ENCODE data around the gene CTDSPL. TPM values are rescaled to one million over a fixed set of nuclear protein-coding genes. Genes with fewer than 3 reads are reported as not detected.

Gene CTDSPL
- total RNA-seq, 6 donors from 2014 or later: 35.6 to 78.1 (median 55.5) TPM

- no peak for ATAC-seq (ENCODE audit: low FRiP score in 2 of 2)
- no peak for DNase-seq
Measured at GRCh38 chr3:37891227-37891626, 29.5 kb downstream of the CTDSPL start.

GRCh38 chr3:37892927-37893600, 31.4 kb downstream of the CTDSPL start:
- H3K4me3 ChIP-seq: no peak overlapping the region
- TF ChIP-seq CTCF (IDR thresholded peaks at IDR 0.05) (no peak), POLR2A (IDR thresholded peaks at IDR 0.05) (no peak), POLR2AphosphoS5 (IDR thresholded peaks at IDR 0.05) (peak; percentile 82 to 84), EP300 (IDR thresholded peaks at IDR 0.05) (peak in 1 of 4 donors; percentile 13)
- peak; percentile 81 for ATAC-seq (ENCODE audit: low FRiP score in 2 of 2)
- WGBS, 2 donors: 12 to 30% methylated on average over 3 of the region's 3 CpGs
- H3K4me1 ChIP-seq: peaks cover 30 to 60% (median 54%) of the 10 kb centered on the region in 4 donors
- H3K9me3 ChIP-seq: no peaks in the 10 kb centered on the region
- H3K36me3 ChIP-seq: no peaks in the 10 kb centered on the region
- H3K27ac ChIP-seq: peak overlapping the region; percentile 31 to 82 (median 49)
- DNase-seq: peak in 1 of 2 donors; percentile 65
- H3K27me3 ChIP-seq: no peaks in the 10 kb centered on the region

More at GRCh38 chr3:37891227-37891626, 29.5 kb downstream of the CTDSPL start:
- no peak for TF ChIP-seq POLR2A (IDR thresholded peaks at IDR 0.05)
- TF ChIP-seq CTCF (IDR thresholded peaks at IDR 0.05): no peak
- no peak for TF ChIP-seq EP300 (IDR thresholded peaks at IDR 0.05)
- no peak for TF ChIP-seq POLR2AphosphoS5 (IDR thresholded peaks at IDR 0.05)
- Histone ChIP-seq H3K4me3 (no peak overlapping the region), H3K9me3 (no peaks in the 10 kb centered on the region), H3K27me3 (no peaks in the 10 kb centered on the region), H3K27ac (peak overlapping the region in 3 of 4 donors; percentile 2 to 40 (median 5)), H3K4me1 (peaks cover 44 to 58% (median 49%) of the 10 kb centered on the region in 4 donors), H3K36me3 (no peaks in the 10 kb centered on the region)
- 60% methylated on average over 3 of the region's 3 CpGs for WGBS, 2 donors

GRCh38 chr3:37896827-37897226, 35.1 kb downstream of the CTDSPL start:
- ATAC-seq (ENCODE audit: low FRiP score in 2 of 2): no peak
- Histone ChIP-seq H3K27me3 (no peaks in the 10 kb centered on the region), H3K4me3 (no peak overlapping the region), H3K4me1 (peaks cover 17 to 55% (median 46%) of the 10 kb centered on the region in 4 donors), H3K27ac (peak overlapping the region in 2 of 4 donors; percentile 5 to 41), H3K9me3 (no peaks in the 10 kb centered on the region), H3K36me3 (no peaks in the 10 kb centered on the region)
- TF ChIP-seq POLR2AphosphoS5 (IDR thresholded peaks at IDR 0.05) (no peak), POLR2A (IDR thresholded peaks at IDR 0.05) (no peak)
- peak in 1 of 2 donors; percentile 34 for DNase-seq
- 47 to 52% methylated on average over 2 of the region's 2 CpGs for WGBS, 2 donors

- no peak overlapping the region for H3K4me3 ChIP-seq
- TF ChIP-seq POLR2AphosphoS5 (IDR thresholded peaks at IDR 0.05) (no peak), EP300 (IDR thresholded peaks at IDR 0.05) (no peak), CTCF (IDR thresholded peaks at IDR 0.05) (no peak), POLR2A (IDR thresholded peaks at IDR 0.05) (no peak)
- H3K27ac ChIP-seq: peak overlapping the region in 1 of 4 donors; percentile 57
- H3K4me1 ChIP-seq: peaks cover 11 to 46% (median 39%) of the 10 kb centered on the region in 4 donors
- H3K27me3 ChIP-seq: no peaks in the 10 kb centered on the region
- 34 to 35% methylated on average over 6 of the region's 6 CpGs for WGBS, 2 donors
- ATAC-seq (ENCODE audit: low FRiP score in 2 of 2): no peak
- no peaks in the 10 kb centered on the region for H3K9me3 ChIP-seq
- DNase-seq: no peak
- no peaks in the 10 kb centered on the region for H3K36me3 ChIP-seq
Measured at GRCh38 chr3:37897763-37898162, 36.1 kb downstream of the CTDSPL start.

- Histone ChIP-seq H3K4me1 (peaks cover 4 to 46% (median 32%) of the 10 kb centered on the region in 4 donors), H3K27ac (peak overlapping the region in 1 of 4 donors; percentile 57)
Measured at GRCh38 chr3:37898424-37898823, 36.7 kb downstream of the CTDSPL start.

More at GRCh38 chr3:37898424-37898823, 36.7 kb downstream of the CTDSPL start:
- WGBS, 2 donors: 61 to 72% methylated on average over 3 of the region's 3 CpGs
- H3K36me3 ChIP-seq: no peaks in the 10 kb centered on the region
- H3K9me3 ChIP-seq: no peaks in the 10 kb centered on the region
- TF ChIP-seq EP300 (IDR thresholded peaks at IDR 0.05) (no peak), POLR2AphosphoS5 (IDR thresholded peaks at IDR 0.05) (no peak), POLR2A (IDR thresholded peaks at IDR 0.05) (no peak), CTCF (IDR thresholded peaks at IDR 0.05) (no peak)
- ATAC-seq (ENCODE audit: low FRiP score in 2 of 2) (no peak), DNase-seq (no peak)
- H3K27me3 ChIP-seq: no peaks in the 10 kb centered on the region
- H3K4me3 ChIP-seq: no peak overlapping the region
